Measurements from ENCODE around the gene CYP24A1.

GRCh38 chr20:54176610-54177009 is 2.8 kb upstream of the CYP24A1 start:
- no peak for TF ChIP-seq EZH2 (IDR thresholded peaks at IDR 0.05; ENCODE audit: borderline replicate concordance, insufficient read depth, low read depth, low read length, poor library complexity, severe bottlenecking)
- TF ChIP-seq CTCF (IDR thresholded peaks at IDR 0.05), result no peak

All from B cell (primary cell).